Measurements from ENCODE around the gene MYL3.

DNA sequence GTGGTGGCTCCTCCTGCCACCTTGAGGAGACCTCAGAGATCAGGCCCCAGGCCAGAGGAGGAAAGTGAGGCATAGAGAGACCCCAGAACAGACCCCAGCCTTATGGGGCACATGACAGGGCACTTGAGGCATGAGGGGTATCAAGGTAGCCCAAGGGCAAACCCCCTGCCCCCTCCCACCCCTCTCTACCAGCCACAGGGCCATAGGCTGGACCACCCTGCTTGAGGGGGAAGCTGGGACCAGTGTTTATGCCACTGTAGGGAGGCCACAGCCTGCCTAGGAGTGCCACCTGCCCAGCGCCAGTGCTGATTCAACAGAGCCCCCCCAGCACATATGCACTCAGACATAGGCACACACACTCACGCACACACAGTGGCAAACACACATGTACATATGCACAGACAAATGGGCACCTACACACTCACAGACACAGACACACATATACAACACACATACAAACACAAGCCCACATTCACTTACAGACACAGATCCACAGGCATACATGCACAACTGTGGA, 10.3 kb downstream of the MYL3 start:
- TF ChIP-seq POLR2A (IDR thresholded peaks at IDR 0.05): no peak
- TF ChIP-seq, protein P1, sequence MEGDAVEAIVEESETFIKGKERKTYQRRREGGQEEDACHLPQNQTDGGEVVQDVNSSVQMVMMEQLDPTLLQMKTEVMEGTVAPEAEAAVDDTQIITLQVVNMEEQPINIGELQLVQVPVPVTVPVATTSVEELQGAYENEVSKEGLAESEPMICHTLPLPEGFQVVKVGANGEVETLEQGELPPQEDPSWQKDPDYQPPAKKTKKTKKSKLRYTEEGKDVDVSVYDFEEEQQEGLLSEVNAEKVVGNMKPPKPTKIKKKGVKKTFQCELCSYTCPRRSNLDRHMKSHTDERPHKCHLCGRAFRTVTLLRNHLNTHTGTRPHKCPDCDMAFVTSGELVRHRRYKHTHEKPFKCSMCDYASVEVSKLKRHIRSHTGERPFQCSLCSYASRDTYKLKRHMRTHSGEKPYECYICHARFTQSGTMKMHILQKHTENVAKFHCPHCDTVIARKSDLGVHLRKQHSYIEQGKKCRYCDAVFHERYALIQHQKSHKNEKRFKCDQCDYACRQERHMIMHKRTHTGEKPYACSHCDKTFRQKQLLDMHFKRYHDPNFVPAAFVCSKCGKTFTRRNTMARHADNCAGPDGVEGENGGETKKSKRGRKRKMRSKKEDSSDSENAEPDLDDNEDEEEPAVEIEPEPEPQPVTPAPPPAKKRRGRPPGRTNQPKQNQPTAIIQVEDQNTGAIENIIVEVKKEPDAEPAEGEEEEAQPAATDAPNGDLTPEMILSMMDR (IDR thresholded peaks at IDR 0.05): no peak
- no peak for TF ChIP-seq POLR2AphosphoS5 (IDR thresholded peaks at IDR 0.05)
- no peak for TF ChIP-seq EP300 (IDR thresholded peaks at IDR 0.05)
